Duodenal mucosa (tissue), 2 donors: ENCODE results near the gene DOCK2.
"Not testable (repeated sequence)": the region's sequence is repeated elsewhere in the genome, so short reads cannot be mapped to it uniquely, and the experiment has no call there.

ENCODE experiments used
- H3K27ac ChIP-seq: one replicate; pipeline ENCODE4 v1.7.0; 2013; ENCODE audit warnings: low read depth, low read length
- H3K27me3 ChIP-seq, 2 donors: one replicate each; pipeline ENCODE4 v1.7.0; 2013; ENCODE audit warnings: low read length in 2 of 2, control low read depth in 1 of 2; ENCODE audit not compliant: insufficient read depth in 2 of 2, control insufficient read depth in 1 of 2
- H3K36me3 ChIP-seq, 2 donors: one replicate each; pipeline ENCODE4 v1.7.0; 2013; ENCODE audit warnings: low read length in 2 of 2, control low read depth in 1 of 2; ENCODE audit not compliant: insufficient read depth in 2 of 2, control insufficient read depth in 1 of 2
- H3K4me1 ChIP-seq, 2 donors: one replicate each; pipeline ENCODE4 v1.7.0; 2013; ENCODE audit warnings: low read length in 2 of 2, control low read depth in 1 of 2; ENCODE audit not compliant: insufficient read depth in 2 of 2, control insufficient read depth in 1 of 2
- H3K4me3 ChIP-seq, 2 donors: one replicate each; pipeline ENCODE4 v1.7.0; 2013; ENCODE audit warnings: low read length in 2 of 2, low read depth in 1 of 2
- H3K9ac ChIP-seq, 2 donors: one replicate each; pipeline ENCODE4 v1.7.0; 2013; ENCODE audit warnings: low read length in 2 of 2, low read depth in 1 of 2
- H3K9me3 ChIP-seq, 2 donors: one replicate each; pipeline ENCODE4 v1.7.0; 2013; ENCODE audit warnings: low read length in 2 of 2, control low read depth in 1 of 2; ENCODE audit not compliant: control insufficient read depth in 1 of 2

Gene DOCK2

DNA sequence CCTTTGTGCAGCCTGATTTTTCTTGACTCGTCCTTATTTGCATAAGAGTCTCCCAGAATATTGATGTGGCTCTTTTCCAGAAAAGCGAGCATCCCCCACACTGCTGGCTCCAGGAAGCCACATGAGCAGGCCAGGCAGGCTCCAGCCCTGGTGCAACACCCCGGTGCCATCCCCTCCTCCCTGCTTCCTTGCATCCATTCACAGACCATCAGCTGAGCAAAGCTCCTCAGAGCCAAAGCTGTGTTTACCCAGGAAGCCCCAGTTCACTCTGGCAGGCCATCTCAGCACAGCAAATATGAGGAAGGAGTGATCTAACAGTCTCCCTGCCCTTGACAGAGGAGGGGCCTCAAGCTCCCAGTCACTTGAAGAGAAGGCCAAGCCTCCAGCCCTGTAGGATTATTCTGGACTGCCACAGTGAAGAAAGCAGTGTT is 308.8 kb downstream of the DOCK2 start:
- Histone ChIP-seq H3K4me1 (no peaks in the 10 kb centered on the region), H3K27me3 (no peaks in the 10 kb centered on the region), H3K36me3 (no peaks in the 10 kb centered on the region), H3K27ac (no peak overlapping the region), H3K9ac (no peak overlapping the region), H3K4me3 (no peak overlapping the region), H3K9me3 (no peaks in the 10 kb centered on the region)

- Histone ChIP-seq H3K27me3 (no peaks in the 10 kb centered on the region), H3K4me1 (no peaks in the 10 kb centered on the region), H3K9me3 (no peaks in the 10 kb centered on the region), H3K27ac (no peak overlapping the region), H3K4me3 (no peak overlapping the region), H3K9ac (no peak overlapping the region), H3K36me3 (no peaks in the 10 kb centered on the region)
Measured at GRCh38 chr5:169946743-169947295, 309.7 kb downstream of the DOCK2 start.

- no peak overlapping the region for H3K4me3 ChIP-seq
- no peaks in the 10 kb centered on the region for H3K36me3 ChIP-seq
- H3K4me1 ChIP-seq, result no peaks in the 10 kb centered on the region
- H3K27me3 ChIP-seq, result no peaks in the 10 kb centered on the region
- H3K9ac ChIP-seq, result no peak overlapping the region
- no peaks in the 10 kb centered on the region for H3K9me3 ChIP-seq
- no peak overlapping the region for H3K27ac ChIP-seq
Measured at GRCh38 chr5:169950333-169950732, 313.3 kb downstream of the DOCK2 start.

DNA sequence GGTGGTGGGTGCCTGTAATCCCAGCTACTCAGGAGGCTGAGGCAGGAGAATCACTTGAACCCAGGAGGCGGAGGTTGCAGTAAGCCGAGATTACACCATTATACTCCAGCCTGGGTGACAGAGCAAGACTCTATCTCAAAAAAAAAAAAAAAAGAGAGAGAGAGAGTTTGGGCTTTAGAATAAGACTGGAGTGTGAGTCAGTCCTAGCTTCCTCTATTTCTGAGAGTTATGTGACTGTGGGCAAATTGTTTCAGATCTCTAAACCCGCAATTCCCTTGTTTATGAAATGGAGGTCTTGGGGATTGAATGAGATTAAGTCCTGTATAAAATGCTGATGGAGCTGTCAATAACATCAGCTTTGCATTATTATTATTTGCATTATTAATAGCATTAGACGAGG is 316.1 kb downstream of the DOCK2 start:
- not testable (repeated sequence) for H3K9ac ChIP-seq, H3K9me3 ChIP-seq, H3K4me1 ChIP-seq, H3K36me3 ChIP-seq, H3K27ac ChIP-seq, H3K27me3 ChIP-seq, H3K4me3 ChIP-seq

GRCh38 chr5:169954786-169955185 is 317.7 kb downstream of the DOCK2 start:
- Histone ChIP-seq H3K4me1 (no peaks in the 10 kb centered on the region), H3K36me3 (no peaks in the 10 kb centered on the region), H3K9ac (no peak overlapping the region), H3K4me3 (no peak overlapping the region), H3K27me3 (no peaks in the 10 kb centered on the region), H3K27ac (no peak overlapping the region), H3K9me3 (no peaks in the 10 kb centered on the region)

DNA sequence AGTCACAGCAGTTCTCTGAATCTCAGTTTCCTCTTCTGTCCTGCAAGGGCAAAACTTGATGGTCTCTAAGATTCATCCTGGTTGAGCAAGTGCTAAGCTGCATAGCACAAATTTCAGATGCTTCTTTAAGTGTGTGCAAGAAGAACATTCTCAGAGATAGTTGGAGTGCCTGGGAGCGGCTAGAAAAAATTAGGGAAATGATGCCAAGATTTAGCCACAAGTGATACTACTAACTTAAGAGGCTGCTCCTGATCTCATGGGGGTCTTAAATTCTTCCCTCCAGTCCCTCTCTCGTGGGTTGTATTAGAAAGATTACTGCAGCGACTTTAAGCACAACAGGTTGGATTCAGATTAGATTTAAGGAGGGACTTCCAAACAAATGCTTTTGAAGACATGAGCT is 319.1 kb downstream of the DOCK2 start:
- Histone ChIP-seq H3K9me3 (no peaks in the 10 kb centered on the region), H3K4me3 (no peak overlapping the region), H3K27ac (no peak overlapping the region), H3K27me3 (no peaks in the 10 kb centered on the region), H3K9ac (no peak overlapping the region), H3K36me3 (no peaks in the 10 kb centered on the region), H3K4me1 (no peaks in the 10 kb centered on the region)

GRCh38 chr5:169956756-169957155 is 319.7 kb downstream of the DOCK2 start:
- no peaks in the 10 kb centered on the region for H3K36me3 ChIP-seq
- no peak overlapping the region for H3K9ac ChIP-seq
- H3K27ac ChIP-seq, result no peak overlapping the region
- H3K27me3 ChIP-seq, result no peaks in the 10 kb centered on the region
- H3K4me1 ChIP-seq, result no peaks in the 10 kb centered on the region
- no peak overlapping the region for H3K4me3 ChIP-seq
- no peaks in the 10 kb centered on the region for H3K9me3 ChIP-seq

DNA sequence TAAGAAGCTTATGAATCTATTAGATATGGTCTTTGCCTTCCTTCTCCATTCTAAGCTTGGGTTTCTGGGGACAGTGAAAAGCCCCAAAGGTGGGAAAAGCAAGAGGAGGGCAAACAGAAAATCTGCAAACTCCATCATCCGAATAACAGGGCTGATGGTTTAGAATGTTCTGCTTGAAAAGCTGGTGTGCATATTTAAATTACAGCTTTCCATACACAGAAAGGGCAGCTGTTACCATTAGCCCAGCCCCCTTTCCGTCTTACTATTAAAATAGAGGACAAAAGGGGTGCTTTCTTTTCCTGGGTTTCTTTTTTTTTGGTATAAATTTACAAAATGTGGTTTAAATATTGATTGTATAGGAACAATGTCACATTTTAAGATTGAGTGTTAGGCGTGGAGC is 321.2 kb downstream of the DOCK2 start:
- Histone ChIP-seq H3K27me3 (no peaks in the 10 kb centered on the region), H3K9me3 (no peaks in the 10 kb centered on the region), H3K36me3 (no peaks in the 10 kb centered on the region), H3K27ac (no peak overlapping the region), H3K4me1 (no peaks in the 10 kb centered on the region), H3K9ac (no peak overlapping the region), H3K4me3 (no peak overlapping the region)

GRCh38 chr5:169960659-169961058 is 323.6 kb downstream of the DOCK2 start:
- H3K4me3 ChIP-seq, result no peak overlapping the region
- no peak overlapping the region for H3K27ac ChIP-seq
- H3K9me3 ChIP-seq, result no peaks in the 10 kb centered on the region
- H3K36me3 ChIP-seq, result no peaks in the 10 kb centered on the region
- H3K9ac ChIP-seq, result no peak overlapping the region
- H3K4me1 ChIP-seq, result no peaks in the 10 kb centered on the region
- no peaks in the 10 kb centered on the region for H3K27me3 ChIP-seq

DNA sequence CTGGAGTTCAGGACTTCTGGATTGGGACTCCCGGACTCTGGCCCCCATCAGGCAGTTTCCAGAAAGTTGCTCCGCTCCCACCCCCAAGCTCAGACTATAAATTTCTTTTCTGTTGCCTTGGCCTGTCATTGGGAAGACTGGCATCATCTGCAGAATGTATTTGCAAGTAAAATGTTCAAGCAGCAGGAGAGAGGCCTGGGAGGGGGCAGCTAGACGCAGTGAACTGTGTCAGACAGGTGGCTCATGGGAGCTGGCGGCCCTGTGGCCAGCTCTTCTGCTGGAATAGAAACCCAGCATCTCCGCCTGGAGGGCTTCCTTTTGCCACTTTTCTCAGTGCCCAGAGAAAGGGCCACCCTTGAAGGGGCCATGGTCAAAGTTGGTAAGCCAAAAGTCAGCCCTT is 327.2 kb downstream of the DOCK2 start:
- Histone ChIP-seq H3K27ac (no peak overlapping the region), H3K4me1 (no peaks in the 10 kb centered on the region), H3K4me3 (no peak overlapping the region), H3K27me3 (no peaks in the 10 kb centered on the region), H3K36me3 (no peaks in the 10 kb centered on the region), H3K9ac (no peak overlapping the region), H3K9me3 (no peaks in the 10 kb centered on the region)

DNA sequence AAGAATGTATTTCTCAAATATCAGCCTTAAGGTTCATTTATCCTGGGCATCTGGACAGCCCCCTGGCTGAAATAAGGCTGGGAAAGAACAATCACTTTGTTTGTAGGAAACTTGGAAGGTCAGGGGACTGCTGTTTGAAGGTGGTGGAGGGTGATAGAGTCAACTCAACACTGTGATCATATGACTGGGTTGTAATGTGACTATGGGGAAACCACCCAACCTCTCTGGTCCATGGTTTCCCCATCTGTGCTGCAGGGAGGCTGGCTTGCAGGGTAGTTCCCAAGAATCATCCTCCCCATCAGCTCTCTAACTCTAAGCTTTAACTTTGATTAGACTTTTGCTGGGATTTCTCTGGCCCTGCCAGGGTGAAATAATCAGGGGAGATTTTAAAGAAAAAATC is 333.3 kb downstream of the DOCK2 start:
- no peak overlapping the region for H3K27ac ChIP-seq
- no peaks in the 10 kb centered on the region for H3K4me1 ChIP-seq
- no peak overlapping the region for H3K4me3 ChIP-seq
- H3K9me3 ChIP-seq, result no peaks in the 10 kb centered on the region
- no peak overlapping the region for H3K9ac ChIP-seq
- no peaks in the 10 kb centered on the region for H3K36me3 ChIP-seq
- no peaks in the 10 kb centered on the region for H3K27me3 ChIP-seq
